GM19025 (cell line): Measurements from ENCODE around the gene GFM2.
"Not testable (repeated sequence)": the region's sequence is repeated elsewhere in the genome, so short reads cannot be mapped to it uniquely, and the experiment has no call there.

Experiments used
- ATAC-seq: cut with Tn5 transposase; IDR thresholded peaks from one replicate; pipeline ENCODE4 v1.9.1; 2021; ENCODE audit warnings: mild to moderate bottlenecking, low read depth, moderate library complexity; ENCODE audit not compliant: unreplicated experiment

The GFM2 gene

GRCh38 chr5:74766849-74767578 is at the start of gene GFM2, which contains the start of gene NSA2:
Gene GFM2, minus strand, starts transcription at chr5:74767117. Its CDS starts 3,375 bp downstream, at chr5:74763742.
Gene NSA2, plus strand, starts transcription at chr5:74767249. Its CDS starts 112 bp downstream, at chr5:74767361.
- ATAC-seq, result peak; percentile 88

- no peak for ATAC-seq
Observed at GRCh38 chr5:74810915-74811314, 44.0 kb upstream of the GFM2 start.

- ATAC-seq, result no peak
Observed at GRCh38 chr5:74801941-74802340, 35.0 kb upstream of the GFM2 start.

- no peak for ATAC-seq
Observed at GRCh38 chr5:74801197-74801596, 34.3 kb upstream of the GFM2 start.

GRCh38 chr5:74798977-74799911 is 32.3 kb upstream of the GFM2 start:
- ATAC-seq, result no peak

- ATAC-seq, result not testable (repeated sequence)
Observed at GRCh38 chr5:74791669-74792068, 24.8 kb upstream of the GFM2 start.

- no peak for ATAC-seq
Observed at GRCh38 chr5:74787424-74787823, 20.5 kb upstream of the GFM2 start.

GRCh38 chr5:74786851-74787250 is 19.9 kb upstream of the GFM2 start:
- no peak for ATAC-seq

- ATAC-seq, result no peak
Observed at GRCh38 chr5:74778609-74779008, 11.7 kb upstream of the GFM2 start.

- ATAC-seq, result no peak
Observed at GRCh38 chr5:74772359-74772758, 5.4 kb upstream of the GFM2 start.

GRCh38 chr5:74767579-74767913 is 629 bp upstream of the GFM2 start:
- peak; percentile 5 for ATAC-seq

- peak; percentile 24 for ATAC-seq
Observed at GRCh38 chr5:74766418-74766848, 484 bp downstream of the GFM2 start.

- no peak for ATAC-seq
Observed at GRCh38 chr5:74765929-74766328, 988 bp downstream of the GFM2 start.

GRCh38 chr5:74765201-74765600 is 1.7 kb downstream of the GFM2 start:
- ATAC-seq, result no peak

GRCh38 chr5:74763504-74763903 is 3.4 kb downstream of the GFM2 start:
- ATAC-seq, result no peak

- ATAC-seq, result no peak
Observed at GRCh38 chr5:74762599-74762998, 4.3 kb downstream of the GFM2 start.

GRCh38 chr5:74761241-74761640 is 5.7 kb downstream of the GFM2 start:
- ATAC-seq, result no peak

GRCh38 chr5:74748742-74749141 is 18.2 kb downstream of the GFM2 start:
- ATAC-seq, result not testable (repeated sequence)

- ATAC-seq, result no peak
Observed at GRCh38 chr5:74738406-74738805, 28.5 kb downstream of the GFM2 start.

- no peak for ATAC-seq
Observed at GRCh38 chr5:74736759-74737158, 30.2 kb downstream of the GFM2 start.

GRCh38 chr5:74725331-74725730 is 41.6 kb downstream of the GFM2 start:
- ATAC-seq, result no peak
